HEK293 (cell line): ENCODE measurements around the gene PNLIP.

Experiments
- CTCF ChIP-seq: fragments of 450-650 bp; formaldehyde crosslinking; IDR thresholded peaks from 2 replicates; pipeline ENCODE4 v1.5.1; 2016; ENCODE audit warnings: missing biosample characterization, missing genetic modification characterization
- ELK4 ChIP-seq: IDR thresholded peaks from 2 replicates; pipeline ENCODE4 v1.6.1; 2011; ENCODE audit warnings: mild to moderate bottlenecking, low read depth, low read length, borderline replicate concordance
- GLIS1 ChIP-seq: fragments of 450-650 bp; formaldehyde crosslinking; IDR thresholded peaks from 2 replicates; pipeline ENCODE4 v1.5.1; 2016; ENCODE audit warnings: missing biosample characterization, missing genetic modification characterization
- PRDM1 ChIP-seq: fragments of 450-650 bp; formaldehyde crosslinking; IDR thresholded peaks from 2 replicates; pipeline ENCODE4; 2016; ENCODE audit warnings: missing biosample characterization, missing genetic modification characterization
- REST ChIP-seq: fragments of 450-650 bp; formaldehyde crosslinking; IDR thresholded peaks from 2 replicates; pipeline ENCODE4 v1.5.1; 2016; ENCODE audit warnings: missing biosample characterization, missing genetic modification characterization
- ZBTB1 ChIP-seq: fragments of 450-650 bp; formaldehyde crosslinking; IDR thresholded peaks from 2 replicates; pipeline ENCODE4 v1.5.1; 2016; ENCODE audit warnings: missing biosample characterization, missing genetic modification characterization
- ZNF138 ChIP-seq: fragments of 450-650 bp; formaldehyde crosslinking; IDR thresholded peaks from 2 replicates; pipeline ENCODE4 v1.5.1; 2016; ENCODE audit warnings: missing biosample characterization, missing genetic modification characterization, borderline replicate concordance
- ZNF175 ChIP-seq: fragments of 450-650 bp; formaldehyde crosslinking; IDR thresholded peaks from 2 replicates; pipeline ENCODE4 v1.5.1; 2016; ENCODE audit warnings: missing biosample characterization, missing genetic modification characterization
- ZNF560 ChIP-seq: fragments of 450-650 bp; formaldehyde crosslinking; IDR thresholded peaks from 2 replicates; pipeline ENCODE4 v1.5.1; 2017; ENCODE audit warnings: missing biosample characterization, missing genetic modification characterization, borderline replicate concordance
- ZNF660 ChIP-seq: fragments of 450-650 bp; IDR thresholded peaks from 2 replicates; pipeline ENCODE4 v1.5.1; 2018; ENCODE audit warnings: missing biosample characterization, mild to moderate bottlenecking, missing genetic modification characterization
- ZNF776 ChIP-seq: fragments of 450-650 bp; formaldehyde crosslinking; IDR thresholded peaks from 2 replicates; pipeline ENCODE4 v1.5.0; 2017; ENCODE audit warnings: missing biosample characterization, missing genetic modification characterization, borderline replicate concordance
- ZNF843 ChIP-seq: fragments of 450-650 bp; formaldehyde crosslinking; IDR thresholded peaks from 2 replicates; pipeline ENCODE4 v1.5.1; 2016; ENCODE audit warnings: missing biosample characterization, missing genetic modification characterization

- TF ChIP-seq PRDM1 (no peak), CTCF (tag by site-specific recombination) (no peak), ZNF776 (tag by site-specific recombination) (no peak), ZBTB1 (no peak), ZNF660 (tag by site-specific recombination) (no peak), ZNF138 (tag by site-specific recombination) (no peak), REST (tag by site-specific recombination) (no peak), ELK4 (no peak), ZNF560 (tag by site-specific recombination) (no peak), ZNF175 (tag by site-specific recombination) (no peak), GLIS1 (tag by site-specific recombination) (no peak), ZNF843 (tag by site-specific recombination) (no peak)
Observed at GRCh38 chr10:116610443-116611152, 64.9 kb downstream of the PNLIP start.
